Stimulated activated CD4-positive, alpha-beta T cell treated with anti-CD3 and anti-CD28 coated beads, Interleukin-4, amount 100 ng/mL, for 24 hours (primary cell): ENCODE data around the gene CPXM2.

Experiments
- DNase-seq: peaks from one replicate; pipeline ENCODE4 v3.0.0-alpha.2; 2020

Gene CPXM2

GRCh38 chr10:123843835-123844234 is 47.8 kb downstream of the CPXM2 start:
- DNase-seq = no peak

GRCh38 chr10:123842692-123843385 is 48.8 kb downstream of the CPXM2 start:
- no peak for DNase-seq

GRCh38 chr10:123841560-123841959 is 50.0 kb downstream of the CPXM2 start:
- DNase-seq = no peak

- no peak for DNase-seq
Measured at GRCh38 chr10:123841115-123841514, 50.5 kb downstream of the CPXM2 start.

GRCh38 chr10:123840714-123841113 is 50.9 kb downstream of the CPXM2 start:
- no peak for DNase-seq

GRCh38 chr10:123838596-123839310 is 52.9 kb downstream of the CPXM2 start:
- DNase-seq = no peak

GRCh38 chr10:123837756-123838155 is 53.9 kb downstream of the CPXM2 start:
- DNase-seq = no peak

- no peak for DNase-seq
Measured at GRCh38 chr10:123836418-123837145, 55.0 kb downstream of the CPXM2 start.

- DNase-seq = no peak
Measured at GRCh38 chr10:123835575-123835974, 56.0 kb downstream of the CPXM2 start.

GRCh38 chr10:123833170-123833850 is 58.3 kb downstream of the CPXM2 start:
- no peak for DNase-seq

- DNase-seq = no peak
Measured at GRCh38 chr10:123831259-123831658, 60.3 kb downstream of the CPXM2 start.

- no peak for DNase-seq
Measured at GRCh38 chr10:123821136-123821535, 70.5 kb downstream of the CPXM2 start.

GRCh38 chr10:123809632-123810031 is 82.0 kb downstream of the CPXM2 start:
- DNase-seq = no peak

- no peak for DNase-seq
Measured at GRCh38 chr10:123808906-123809305, 82.7 kb downstream of the CPXM2 start.

GRCh38 chr10:123808286-123808685 is 83.3 kb downstream of the CPXM2 start:
- no peak for DNase-seq

GRCh38 chr10:123807444-123808035 is 84.1 kb downstream of the CPXM2 start:
- no peak for DNase-seq

GRCh38 chr10:123804716-123805115 is 86.9 kb downstream of the CPXM2 start:
- DNase-seq = no peak

- DNase-seq = no peak
Measured at GRCh38 chr10:123800821-123801220, 90.8 kb downstream of the CPXM2 start.

- no peak for DNase-seq
Measured at GRCh38 chr10:123800289-123800688, 91.3 kb downstream of the CPXM2 start.

GRCh38 chr10:123798856-123799255 is 92.8 kb downstream of the CPXM2 start:
- no peak for DNase-seq

- no peak for DNase-seq
Measured at GRCh38 chr10:123797813-123798212, 93.8 kb downstream of the CPXM2 start.

GRCh38 chr10:123796736-123797135 is 94.9 kb downstream of the CPXM2 start:
- no peak for DNase-seq
